HG03439 (cell line): ENCODE measurements around the gene TSPAN14.
A peak's percentile ranks its signal among the peaks of the same experiment; 100 is the strongest.

Source experiments
- ATAC-seq: cut with Tn5 transposase; IDR thresholded peaks from one replicate; pipeline ENCODE4 v1.9.1; 2021; ENCODE audit warnings: mild to moderate bottlenecking, moderate library complexity; ENCODE audit not compliant: unreplicated experiment

TSPAN14 gene

DNA sequence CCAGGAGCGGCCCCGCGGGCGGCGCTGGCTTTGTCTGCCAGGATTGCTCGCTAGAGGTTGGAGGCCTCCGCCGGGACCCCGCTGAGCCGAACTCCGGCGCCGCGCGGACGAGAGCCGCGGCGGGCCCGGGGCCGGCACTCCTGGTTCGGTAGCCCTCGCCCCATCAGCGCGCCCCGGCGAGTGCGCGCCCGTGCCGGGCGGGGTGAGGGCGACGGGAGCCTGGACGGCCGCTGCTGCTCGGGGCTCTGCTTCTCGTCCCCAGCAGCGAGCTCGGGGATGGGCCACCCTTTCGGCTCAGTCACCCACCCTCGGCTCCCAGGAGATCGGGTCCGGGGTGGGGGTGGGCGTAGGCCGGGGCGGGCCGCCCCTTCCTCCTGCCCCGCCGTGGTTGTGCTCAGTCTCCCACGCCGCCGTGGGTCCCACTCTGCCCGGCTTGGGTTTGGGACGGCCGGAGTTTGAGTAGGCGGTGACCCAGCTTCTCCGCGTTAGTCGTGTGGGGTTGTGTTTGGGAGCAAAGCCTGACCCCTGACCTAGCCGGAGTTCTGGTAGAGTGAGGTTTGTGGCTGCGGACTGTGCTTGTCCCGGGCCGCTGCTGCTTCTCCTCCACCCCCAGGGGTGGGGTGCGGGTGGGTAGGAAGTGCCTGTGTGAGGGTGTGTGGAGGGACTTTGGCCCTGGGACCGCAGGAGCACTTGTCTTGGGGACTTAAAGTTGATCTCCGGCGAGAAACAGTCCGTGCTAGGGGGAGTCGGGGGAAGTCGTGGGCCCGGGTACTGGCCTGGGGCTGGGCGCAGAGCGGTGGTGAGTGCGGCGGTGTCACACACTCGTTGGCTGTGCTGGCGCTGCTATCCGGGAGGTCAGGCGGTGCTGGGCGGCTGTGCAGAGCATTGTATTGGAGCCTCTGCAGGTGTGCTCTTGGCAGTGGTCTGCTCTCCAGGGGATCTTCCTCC lies 677 bp downstream of the TSPAN14 start:
- ATAC-seq = peak; percentile 20

DNA sequence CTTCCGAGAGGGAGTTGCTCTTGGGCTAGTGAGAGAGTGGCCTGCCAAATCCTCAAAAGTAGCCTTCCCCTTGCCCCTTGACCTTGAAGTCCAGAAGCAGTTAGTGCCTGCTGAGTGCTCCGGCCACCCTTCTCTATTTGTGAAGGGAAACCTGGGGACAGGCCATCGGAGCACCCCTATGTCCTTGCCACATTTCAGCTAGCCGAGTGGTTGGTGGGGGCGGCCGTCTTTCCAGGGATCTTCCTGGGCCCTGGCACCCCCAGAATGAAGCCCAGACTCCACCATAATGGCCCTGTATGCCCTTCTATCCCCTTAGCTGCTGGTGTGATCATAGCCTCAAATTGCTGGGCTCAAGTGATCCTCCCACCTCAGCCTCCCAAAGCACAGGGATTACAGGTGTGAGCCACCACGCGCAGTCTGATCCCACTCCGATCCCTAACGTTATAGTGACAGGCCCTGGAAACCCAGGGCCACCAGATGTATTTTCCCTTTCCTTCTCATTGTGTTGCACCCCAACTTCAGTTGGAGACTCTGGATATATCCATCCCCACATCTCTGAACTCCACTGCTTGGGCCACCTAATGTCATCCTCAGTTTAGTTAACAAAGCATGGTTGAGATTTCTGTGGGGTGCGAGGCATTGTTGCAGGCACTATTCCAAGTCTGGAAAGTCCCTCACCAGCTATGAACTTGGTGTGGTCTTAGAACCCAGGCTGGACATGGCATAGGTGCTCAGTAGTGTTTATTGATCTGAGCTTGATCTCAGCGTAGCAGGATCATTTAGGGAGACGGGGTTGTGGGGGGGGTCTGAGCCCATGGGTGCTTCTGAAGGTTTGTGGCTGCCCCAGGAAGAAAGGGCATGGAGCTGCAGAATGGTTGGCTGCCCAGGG lies 1.6 kb downstream of the TSPAN14 start:
- no peak for ATAC-seq

DNA sequence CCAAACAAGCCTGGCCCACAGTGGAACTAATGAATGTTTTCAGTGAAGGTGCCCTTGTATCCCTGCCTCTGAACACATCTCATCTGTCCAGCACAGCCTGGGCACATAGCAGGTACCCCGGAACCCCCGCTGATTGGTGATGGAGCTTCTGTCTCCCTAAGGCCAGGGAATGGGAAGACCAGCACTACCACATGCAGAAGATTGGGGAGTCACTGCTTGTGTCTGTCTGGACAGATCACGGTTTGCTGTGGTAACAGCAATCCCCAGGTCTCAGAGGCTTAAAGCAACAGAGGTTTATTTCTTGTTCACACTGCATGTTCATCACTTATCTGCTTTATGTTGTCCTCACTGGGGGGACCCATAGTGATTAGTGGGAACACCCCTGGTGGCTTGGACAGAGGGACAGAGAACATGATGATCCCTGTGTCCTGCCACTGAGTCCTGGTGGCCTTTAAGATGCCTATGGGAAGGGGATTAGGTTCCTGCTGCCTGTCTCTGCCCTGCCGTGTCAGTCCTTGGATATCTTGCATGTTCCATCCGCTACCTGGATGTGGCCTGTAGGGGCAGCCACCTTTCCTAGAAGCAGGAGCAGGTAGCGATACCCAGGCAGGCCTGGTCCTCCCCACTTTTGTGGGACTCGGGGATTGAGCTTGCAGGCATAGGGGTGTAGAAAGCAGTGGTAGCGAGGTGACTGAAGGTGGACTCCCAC lies 3.6 kb downstream of the TSPAN14 start:
- ATAC-seq = no peak

DNA sequence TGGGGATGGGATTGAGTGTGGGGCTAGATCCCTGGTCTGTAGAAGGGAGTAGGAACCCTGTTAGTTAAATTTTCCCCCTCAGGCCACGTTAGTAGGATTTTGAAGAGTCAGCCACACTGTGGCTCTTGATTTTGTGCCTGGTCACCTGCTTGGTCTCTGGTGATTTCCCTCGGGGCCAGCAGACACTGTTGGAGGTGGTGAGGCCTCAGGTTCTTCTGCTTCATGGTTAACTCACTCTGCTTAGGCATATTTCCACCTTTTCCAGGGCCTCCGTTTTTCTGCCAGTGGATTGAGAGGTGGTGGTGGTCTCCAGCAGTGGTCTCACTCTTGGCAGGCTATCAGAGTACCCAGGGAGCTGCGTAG lies 4.1 kb downstream of the TSPAN14 start:
- ATAC-seq = no peak

DNA sequence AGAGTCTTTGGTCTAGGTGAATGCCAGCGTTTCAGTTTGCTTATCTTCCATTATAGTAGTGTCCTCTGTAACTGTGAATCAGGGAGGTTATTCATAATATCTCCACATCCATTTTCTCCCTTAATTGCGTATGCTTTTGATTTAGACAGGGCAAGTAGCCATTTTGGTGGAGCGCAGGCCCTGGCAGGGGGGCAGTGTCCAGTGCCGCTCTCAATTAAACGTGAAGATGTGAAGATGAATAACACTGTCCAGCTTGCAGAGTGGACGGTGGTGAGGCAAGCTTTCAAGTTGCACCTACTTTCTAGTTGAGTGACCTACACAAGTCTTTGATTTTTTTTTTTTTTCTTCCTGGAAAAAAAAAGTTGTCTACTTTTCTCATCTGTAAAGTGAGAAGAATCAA lies 4.5 kb downstream of the TSPAN14 start:
- ATAC-seq = no peak

DNA sequence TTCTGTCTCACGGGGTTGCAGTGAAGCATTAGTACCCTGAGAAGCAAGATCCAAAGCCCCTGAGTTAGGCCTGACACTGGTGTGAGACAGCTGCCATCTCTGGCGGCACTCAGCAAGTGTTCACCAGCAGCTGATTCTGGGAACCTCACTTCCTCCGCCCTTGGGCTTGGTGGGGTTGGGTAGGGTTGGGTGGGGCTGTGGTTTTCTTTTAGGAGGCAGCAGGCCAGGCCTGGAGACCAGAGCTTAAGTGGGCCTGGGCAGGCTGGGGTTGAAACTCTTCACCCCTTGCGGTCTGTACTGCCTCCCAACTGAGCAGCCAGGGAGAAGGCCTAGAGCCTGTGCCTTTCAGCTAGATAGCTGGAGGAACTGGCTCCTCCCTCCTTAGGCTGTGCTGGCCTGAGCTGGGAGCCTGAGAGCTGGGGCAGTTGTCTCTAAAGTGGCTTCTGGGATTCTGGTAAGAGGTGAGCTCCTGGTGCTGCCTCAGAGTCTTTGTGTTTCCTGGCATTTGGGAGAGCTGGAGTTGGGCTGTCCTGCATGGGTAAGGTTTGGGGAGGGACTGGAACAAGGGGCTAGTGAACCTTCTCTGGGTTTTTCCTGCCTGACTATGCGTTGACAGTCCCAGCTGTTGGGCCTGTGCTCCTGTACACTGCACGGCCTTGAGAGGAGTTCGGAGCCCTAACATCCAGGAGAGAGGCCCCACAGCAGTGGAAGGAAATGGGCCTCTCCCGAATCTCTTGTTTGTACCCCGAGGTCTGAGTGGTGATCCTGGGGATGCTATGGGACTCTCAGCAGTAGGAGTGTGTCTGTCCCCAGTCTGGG lies 5.1 kb downstream of the TSPAN14 start:
- ATAC-seq = peak; percentile 30

DNA sequence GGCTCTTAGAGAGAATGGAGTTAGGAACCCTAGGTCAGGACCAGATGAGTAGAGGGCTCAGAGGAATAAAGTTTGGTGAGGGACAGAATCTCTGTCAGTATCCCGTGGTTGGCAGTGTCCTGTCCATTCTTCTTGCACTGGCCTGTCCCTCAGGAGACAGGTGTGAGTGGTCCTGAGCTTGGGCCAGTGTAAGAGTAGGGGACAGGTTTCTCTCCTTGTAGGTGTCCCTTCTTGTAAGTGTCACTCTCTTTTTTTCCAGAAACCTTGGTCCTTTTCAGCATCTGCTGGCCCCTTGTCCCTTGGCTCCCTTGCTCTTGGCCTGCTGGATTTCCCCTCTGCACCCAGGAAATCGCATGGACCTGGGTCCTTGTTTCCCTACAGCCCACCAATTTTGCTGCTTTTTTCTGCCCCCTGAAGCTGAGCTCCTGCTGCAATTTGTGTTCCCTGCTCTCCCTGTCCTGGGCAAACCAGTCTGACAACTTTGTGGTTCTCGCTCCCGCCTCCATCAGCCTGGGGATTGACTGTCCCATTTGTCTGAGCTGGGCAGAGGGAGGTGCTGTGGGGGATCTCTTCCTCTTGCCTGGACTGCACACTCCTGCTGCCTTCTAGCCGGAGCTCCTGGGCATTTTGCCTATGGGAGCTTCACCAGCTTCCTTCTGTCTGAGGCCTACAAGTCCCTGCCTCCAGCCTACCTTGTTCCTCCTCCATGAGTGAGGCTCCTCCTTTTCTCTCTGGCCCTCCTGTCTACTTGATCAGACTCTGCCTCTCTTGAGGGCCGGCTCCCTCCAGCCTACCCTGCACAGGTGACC lies 6.5 kb downstream of the TSPAN14 start:
- no peak for ATAC-seq

DNA sequence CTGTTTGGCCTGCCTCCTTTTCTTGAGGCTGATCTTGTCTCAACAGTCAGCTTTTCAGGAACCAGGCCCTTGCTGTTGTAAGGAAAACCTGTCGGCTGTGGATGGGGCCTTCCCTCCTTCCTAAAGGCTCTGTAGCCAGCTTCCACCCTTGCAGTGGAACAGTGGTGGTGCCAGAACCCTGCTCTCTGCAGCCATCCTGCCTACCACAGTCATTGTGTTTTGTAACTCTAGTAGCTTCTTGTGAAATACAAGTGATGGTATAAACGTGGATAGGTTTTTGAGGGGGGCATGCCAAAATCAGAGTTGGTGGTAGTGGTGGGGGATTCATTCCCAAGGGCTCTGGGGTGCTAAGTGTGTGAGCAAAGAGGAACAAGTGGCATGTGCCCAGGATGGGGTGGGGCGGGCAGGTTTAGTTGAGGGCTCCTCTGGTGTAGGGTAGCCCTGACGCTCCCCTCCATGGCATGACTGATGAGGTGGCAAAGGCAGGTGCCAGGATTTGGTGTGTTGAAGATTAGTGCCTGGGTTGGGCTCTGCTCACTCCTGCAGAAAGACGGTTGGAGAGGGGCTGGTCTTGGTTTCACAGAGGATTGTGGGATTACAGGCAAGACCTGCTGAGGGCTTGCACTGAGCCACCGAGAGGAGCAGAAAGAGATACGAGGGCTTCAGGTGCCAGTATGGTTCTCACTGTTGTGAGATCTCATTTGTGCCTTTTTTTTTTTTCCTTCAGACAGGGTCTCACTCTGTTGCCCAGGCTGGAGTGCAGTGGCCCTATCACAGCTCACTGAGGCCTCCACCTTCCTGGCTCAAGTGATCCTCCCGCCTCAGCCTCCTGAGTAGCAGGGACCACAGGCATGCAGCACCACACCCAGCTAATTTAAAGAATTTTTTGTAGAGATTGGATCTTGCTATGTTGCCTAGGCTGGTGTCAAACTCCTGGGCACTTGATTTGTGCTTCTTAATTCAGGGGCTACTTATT lies 7.4 kb downstream of the TSPAN14 start:
- ATAC-seq = no peak

DNA sequence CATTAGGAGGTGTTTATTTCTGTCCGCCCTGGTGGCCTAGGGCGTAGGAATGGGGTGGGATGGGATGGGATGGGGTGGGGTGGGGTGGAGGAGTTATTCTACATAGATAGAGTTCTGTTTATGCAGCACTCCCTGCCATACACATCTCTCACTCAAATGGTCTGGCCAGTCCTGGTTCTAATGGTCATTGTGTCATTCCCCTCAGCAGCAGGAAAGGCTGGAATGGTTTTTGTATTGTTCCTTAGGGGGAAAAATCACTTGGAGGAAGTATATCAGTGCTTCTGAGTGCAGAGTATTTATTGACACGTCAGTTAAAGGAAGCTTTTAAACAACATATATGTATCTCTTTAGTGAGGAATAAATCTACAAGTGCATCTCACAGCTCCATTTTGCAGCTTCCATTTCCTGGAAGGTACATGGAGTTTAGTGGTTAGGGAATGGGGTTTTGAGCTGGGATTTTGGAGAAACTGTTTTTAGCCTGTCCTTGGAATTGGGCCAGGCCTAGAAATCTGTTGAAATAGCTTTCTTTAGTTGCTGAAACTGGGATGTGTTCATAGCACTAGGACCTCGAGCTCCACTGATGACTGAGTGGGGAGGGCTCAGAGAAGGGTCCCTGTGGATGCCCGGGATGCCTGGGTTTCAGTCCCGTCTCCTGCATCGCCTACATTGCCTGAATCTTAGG lies 8.3 kb downstream of the TSPAN14 start:
- no peak for ATAC-seq

DNA sequence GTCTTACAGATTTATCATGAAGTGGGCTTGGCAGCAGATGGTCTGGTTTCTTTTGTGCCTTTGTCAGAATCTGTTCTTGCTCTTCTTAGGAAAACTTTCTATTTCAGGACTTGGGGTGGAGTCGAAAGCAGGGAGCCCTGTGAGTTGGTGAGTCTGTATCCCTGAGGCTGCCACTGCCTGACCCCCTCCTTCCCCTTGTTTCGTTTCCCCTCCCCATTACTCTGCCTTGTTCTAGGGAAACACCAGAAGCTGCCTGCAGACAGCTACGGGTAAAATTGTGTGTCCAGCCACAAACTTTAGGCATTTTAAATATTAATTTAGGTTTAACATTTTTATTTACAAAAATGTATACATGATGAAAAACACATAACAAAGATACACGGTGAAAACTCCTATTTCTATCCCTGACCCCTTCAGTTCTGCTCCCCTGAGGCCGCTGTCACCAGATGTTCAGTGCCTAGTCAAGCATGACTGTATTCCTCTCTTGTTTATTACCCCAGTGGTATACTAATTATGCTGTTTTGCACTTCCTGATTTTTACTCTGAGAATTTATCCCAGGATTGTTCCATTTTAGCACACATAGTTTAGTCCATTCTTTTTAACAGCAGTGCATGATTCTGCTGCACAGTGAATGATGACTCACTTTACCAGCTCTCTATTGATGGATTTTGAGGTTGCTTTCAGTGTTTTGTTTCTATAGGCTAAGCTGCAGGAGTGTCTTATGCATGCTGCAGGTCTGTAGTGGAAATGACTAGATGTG lies 9.1 kb downstream of the TSPAN14 start:
- ATAC-seq = peak; percentile 33

DNA sequence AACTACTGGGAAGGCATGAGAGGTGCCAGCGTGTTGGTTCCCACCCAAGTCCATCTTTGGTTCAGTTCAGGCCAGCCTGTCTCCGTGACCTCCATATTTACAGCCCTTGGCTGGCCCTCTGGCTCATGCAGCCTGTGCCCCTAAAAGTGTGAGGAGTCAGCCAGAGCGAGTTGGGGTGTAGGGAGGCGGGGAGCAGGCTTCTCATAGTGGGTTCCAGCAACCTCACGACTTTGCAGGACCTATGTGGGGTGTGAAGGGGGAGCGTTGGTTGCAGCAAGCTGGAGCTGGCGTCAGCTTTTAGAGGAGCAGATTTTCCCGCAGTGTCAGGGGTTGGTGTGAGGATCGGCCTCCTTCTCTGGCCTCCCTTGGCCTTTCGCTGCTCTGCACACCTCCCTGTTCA lies 9.8 kb downstream of the TSPAN14 start:
- no peak for ATAC-seq

DNA sequence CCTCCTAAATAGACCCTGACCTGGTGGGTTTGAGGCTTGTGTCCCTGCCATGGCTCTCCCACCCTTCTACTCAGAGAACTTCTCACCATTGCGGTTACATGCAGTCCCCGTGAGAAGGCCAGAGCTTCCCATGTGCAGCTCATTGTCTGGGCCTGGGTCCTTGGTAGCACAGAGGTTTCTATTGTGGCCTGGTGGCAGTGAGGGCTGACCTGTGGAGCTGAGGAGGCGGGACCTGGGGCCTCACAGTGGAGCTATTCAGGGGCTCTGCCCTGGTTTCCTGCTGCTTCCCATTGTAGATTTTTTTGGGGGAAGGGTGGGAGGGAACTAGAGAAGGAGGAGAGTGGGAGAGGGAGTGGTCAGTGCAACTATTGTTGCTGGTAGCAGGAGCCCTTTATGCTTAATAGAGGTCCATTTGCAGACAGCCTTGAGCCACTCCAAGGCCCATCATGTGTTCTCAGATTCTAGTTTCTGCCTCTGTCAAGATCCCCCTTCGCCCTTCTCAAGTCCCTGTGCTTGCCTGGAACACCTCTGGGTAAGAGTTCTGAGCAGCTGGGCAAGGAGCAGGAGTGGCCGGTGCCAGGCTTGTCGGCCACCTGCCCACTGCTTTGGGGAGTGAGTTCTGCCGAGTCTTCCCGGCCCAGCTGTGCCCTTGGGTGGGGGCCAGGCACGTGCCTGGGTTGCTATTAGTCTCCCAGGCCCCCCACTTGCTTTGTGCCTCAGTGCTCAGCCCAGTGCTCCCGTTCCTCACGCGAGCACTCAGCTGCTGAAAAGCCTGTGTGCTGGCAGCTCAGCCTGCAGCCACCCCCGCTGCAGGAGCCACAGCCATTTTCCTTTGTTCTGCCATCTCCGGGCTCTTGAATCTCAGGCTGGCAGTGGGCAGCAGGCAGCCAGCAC lies 10.7 kb downstream of the TSPAN14 start:
- ATAC-seq = no peak

DNA sequence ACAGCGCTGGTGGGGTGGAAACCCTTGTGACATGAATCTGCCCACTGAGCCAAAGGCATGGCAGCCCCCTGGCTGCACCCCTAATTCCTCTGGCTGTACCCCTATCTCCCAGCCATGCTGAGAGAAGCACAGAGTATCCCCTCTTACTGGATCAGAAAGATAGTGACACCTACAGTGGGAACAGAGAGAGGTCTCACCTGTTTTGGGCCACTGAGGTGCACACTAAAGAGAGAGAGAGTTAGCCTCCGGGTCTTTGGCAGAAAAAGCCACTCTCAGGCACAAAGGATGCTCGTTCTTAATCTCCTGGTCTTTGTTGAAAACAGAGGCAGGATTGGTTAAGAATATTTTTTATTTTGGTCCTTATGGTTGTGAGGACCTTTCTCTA lies 11.3 kb downstream of the TSPAN14 start:
- no peak for ATAC-seq

DNA sequence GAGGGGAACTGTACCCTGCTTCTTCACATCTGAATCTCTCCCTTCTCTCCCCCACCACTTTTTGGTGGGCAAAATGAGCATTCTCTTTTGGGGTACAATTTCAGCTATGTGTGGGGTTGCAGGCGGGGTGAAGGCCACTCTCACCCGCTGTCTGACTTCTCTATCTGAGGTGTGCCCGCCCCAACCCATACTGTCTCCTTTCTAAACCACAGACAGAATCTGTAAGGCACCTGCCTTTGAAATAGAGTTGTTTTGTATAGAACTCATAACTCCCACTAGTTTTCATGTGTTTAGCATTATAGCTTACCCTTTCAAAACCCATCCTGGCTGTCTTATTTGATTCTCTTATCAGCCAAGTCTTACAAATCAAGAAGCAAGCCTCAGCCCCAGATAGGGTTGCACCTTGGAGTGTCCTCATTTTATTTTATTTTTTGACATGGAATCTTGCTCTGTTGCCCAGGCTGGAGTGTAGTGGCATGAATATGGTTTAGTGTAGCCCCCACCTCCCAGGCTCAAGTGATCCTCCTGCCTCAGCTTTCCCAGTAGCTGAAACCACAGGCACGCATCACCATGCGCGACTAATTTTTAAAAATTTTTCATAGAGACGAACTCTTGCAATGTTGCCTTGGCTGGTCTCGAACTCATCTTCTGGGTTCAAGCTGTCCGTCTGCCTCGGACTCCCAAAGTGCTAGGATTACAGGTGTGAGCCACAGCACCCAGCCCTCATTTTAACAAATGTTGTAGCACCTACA lies 11.9 kb downstream of the TSPAN14 start:
- ATAC-seq = no peak

DNA sequence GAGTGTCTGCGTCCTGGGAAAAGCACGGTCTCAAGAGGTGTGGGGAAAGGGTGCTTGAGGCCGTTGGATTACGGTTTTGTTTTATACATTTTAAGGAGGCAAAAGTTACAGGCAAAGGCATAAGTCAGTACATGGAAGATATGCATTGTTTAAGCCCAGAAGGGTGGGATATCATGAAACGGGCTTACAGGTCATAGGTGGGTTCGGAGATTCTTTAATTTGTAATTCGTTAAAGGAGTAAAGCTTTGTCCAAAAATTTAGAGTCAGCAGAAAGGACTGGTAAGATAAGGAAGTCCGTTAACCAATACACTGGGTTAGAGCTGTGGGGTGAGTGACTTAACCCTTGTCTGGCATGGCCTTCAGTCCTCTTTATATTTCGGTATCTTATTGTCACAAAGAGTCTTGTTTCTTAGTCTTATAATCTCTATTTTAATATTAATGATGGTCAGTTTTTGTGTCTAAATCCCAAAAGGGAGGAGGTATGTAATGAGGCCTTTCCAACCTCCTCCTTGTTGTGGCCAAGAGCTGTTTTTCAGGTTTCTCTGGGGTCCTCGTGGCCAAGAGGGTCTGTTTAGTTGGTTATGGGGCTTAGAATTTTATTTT lies 12.7 kb downstream of the TSPAN14 start:
- no peak for ATAC-seq
